GM12801 (cell line): ENCODE measurements around the gene CTNNA2.

Source experiments
- CTCF ChIP-seq: IDR thresholded peaks from one replicate; pipeline ENCODE4 v1.5.1; 2011; ENCODE audit warnings: control low read depth; ENCODE audit not compliant: insufficient read length; ENCODE audit errors: extremely low read depth

CTNNA2 gene

GRCh38 chr2:79799729-79800128, 286.9 kb downstream of the CTNNA2 start:
- TF ChIP-seq CTCF, result no peak

DNA sequence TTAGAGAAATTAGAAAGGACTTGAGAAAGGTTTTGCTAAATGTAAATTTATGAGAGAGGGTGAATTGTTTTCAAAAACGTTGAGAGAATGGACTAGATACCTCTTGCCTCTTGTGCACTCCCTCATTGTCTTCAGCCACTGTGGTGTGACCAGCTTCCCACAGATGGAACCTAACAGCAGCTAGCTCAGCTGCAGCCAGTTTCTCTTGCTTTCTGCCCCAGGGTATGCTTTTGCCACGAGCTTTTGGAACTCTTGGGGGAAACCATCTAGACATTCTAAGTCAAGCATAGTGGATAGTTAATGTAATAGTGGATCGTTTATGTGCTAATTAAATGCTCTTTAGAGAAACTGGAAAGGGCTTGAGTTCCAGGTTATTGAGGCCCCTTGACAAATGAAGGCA, 288.2 kb downstream of the CTNNA2 start:
- TF ChIP-seq CTCF, result no peak

- TF ChIP-seq CTCF, result no peak
Observed at GRCh38 chr2:79817288-79817687, 304.4 kb downstream of the CTNNA2 start.

DNA sequence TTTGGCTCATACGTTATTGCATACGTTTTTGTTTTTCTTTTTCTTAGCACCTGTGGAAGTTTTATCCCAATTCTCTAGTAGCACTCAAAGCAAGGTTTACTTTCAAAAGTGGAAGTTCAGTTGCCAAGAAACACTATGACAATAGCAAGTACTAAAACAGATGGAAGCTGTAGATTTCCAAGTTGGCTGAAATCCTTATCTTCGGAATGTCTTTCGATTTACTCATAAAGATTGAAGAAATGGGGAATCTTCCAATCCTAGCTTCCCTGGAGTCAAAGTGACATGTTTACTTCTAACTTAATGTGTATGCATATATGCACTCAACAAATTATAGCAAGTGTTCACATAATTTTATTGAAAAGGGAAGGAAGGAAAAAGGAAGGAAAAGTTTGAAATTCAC, 307.4 kb downstream of the CTNNA2 start:
- no peak for TF ChIP-seq CTCF

DNA sequence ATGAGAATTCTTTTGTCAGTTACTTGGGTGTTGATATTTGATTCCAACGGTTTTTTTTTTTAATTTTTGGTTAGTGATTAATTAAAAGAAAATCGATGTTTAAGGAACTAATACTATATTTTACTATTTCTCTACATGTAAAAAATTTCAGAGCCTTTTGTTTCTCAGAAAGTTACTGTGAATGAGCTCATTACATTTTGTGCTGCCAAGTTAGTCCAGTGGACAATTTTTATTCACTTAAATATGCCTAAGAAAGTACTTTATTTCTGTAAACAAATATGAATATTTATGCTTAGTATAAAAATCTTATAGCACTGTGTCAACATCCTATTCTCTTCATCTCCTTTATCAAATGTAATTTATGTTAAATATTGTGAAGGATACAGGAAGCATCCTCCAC, 309.3 kb downstream of the CTNNA2 start:
- TF ChIP-seq CTCF, result no peak

DNA sequence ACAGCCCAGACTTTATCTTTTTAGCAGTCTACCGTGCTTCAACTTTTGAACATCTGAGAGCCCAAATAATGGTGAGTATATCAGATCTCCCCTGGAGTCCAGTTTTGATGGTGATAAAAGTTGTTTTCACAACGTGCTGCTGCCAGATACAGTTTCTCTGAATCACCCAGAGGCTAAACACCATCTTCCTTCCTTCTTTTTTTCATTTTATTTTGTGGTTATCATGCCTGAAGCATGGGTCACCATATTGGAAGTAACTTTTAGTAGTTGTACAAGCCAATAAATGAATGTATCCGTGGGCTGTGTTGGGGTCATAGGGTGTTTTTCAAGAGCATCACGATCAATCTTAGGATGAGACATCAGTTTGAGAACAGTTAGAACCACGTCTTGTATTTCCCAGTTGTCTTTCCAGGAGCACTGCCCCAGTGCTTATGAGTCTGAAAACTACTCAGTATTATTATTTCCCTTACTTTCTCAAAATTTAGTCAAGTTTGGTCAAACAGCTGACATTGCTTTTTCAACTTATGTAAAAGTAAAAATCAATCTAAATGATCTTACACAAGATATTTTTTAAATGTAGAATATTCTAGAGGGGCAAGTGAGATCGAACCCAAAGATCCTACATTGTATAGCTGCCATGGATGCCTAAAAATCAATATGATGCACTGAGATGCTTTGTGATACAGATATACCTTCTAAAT, 311.4 kb downstream of the CTNNA2 start:
- TF ChIP-seq CTCF, result no peak

- TF ChIP-seq CTCF, result no peak
Observed at GRCh38 chr2:79827881-79828280, 315.0 kb downstream of the CTNNA2 start.
